Measurements from ENCODE around the gene CPE.

GRCh38 chr4:165514739-165515138 lies 135.9 kb downstream of the CPE start:
- no peak for TF ChIP-seq CTCF (IDR thresholded peaks at IDR 0.05)
- no peak for TF ChIP-seq POLR2A (IDR thresholded peaks at IDR 0.05)

Measured in body of pancreas (tissue), 4 donors.